CD8-positive, alpha-beta memory T cell (primary cell): Measurements from ENCODE around the gene DPP6. TPM values are rescaled to one million over a fixed set of nuclear protein-coding genes. Genes with fewer than 3 reads are reported as not detected.

ENCODE experiments used
- CTCF ChIA-PET: fragments of 350-600 bp; sonication (Branson Sonifier 250); formaldehyde crosslinking; loops from one replicate; lab custom pipeline; 2021; ENCODE audit warnings: antibody characterized with exemption; lab: Charles Lee
- POLR2A ChIA-PET: fragments of 350-600 bp; sonication (Branson Sonifier 250); formaldehyde crosslinking; loops from one replicate; lab custom pipeline; 2021; ENCODE audit warnings: antibody characterized with exemption; lab: Charles Lee
- DNase-seq, 5 donors: peaks; one replicate each; pipeline versions ENCODE4 v3.0.0 to v3.0.0-alpha.2; 2020 to 2022; ENCODE audit warnings: mixed read lengths in 1 of 5
- H3K27ac ChIP-seq: one replicate; pipeline ENCODE4 v1.7.0; 2013; ENCODE audit warnings: low read depth, mild to moderate bottlenecking, low read length, moderate library complexity
- H3K27me3 ChIP-seq: 2 replicates; pipeline ENCODE4 v1.7.0; 2013; ENCODE audit warnings: low read length, mild to moderate bottlenecking; ENCODE audit not compliant: insufficient read depth, poor library complexity, severe bottlenecking
- H3K36me3 ChIP-seq: 2 replicates; pipeline ENCODE4 v1.7.0; 2013; ENCODE audit warnings: mild to moderate bottlenecking, low read length, moderate library complexity; ENCODE audit not compliant: insufficient read depth
- H3K4me1 ChIP-seq: 2 replicates; pipeline ENCODE4 v1.7.0; 2013; ENCODE audit warnings: mild to moderate bottlenecking, low read length, moderate library complexity; ENCODE audit not compliant: insufficient read depth
- H3K4me3 ChIP-seq: 2 replicates; pipeline ENCODE4 v1.7.0; 2013; ENCODE audit warnings: mild to moderate bottlenecking, low read length
- H3K9me3 ChIP-seq: 2 replicates; pipeline ENCODE4 v1.7.0; 2013; ENCODE audit warnings: mild to moderate bottlenecking, low read length
- H3K27ac Mint-ChIP-seq, 8 donors: one replicate each; pipeline ENCODE4 v1.8.0; 2020 to 2021; ENCODE audit warnings: mixed read lengths in 8 of 8, mild to moderate bottlenecking in 6 of 8, inconsistent platforms in 3 of 8, moderate library complexity in 3 of 8
- H3K27me3 Mint-ChIP-seq, 2 donors: one replicate each; pipeline ENCODE4 v1.8.0; 2020 to 2021; ENCODE audit warnings: mixed read lengths in 2 of 2, mild to moderate bottlenecking in 1 of 2, moderate library complexity in 1 of 2
- H3K36me3 Mint-ChIP-seq, 3 donors: one replicate each; pipeline ENCODE4 v1.8.0; 2020 to 2021; ENCODE audit warnings: mixed read lengths in 3 of 3, inconsistent platforms in 1 of 3, mild to moderate bottlenecking in 1 of 3
- H3K4me1 Mint-ChIP-seq, 3 donors: one replicate each; pipeline ENCODE4 v1.8.0; 2020 to 2021; ENCODE audit warnings: mixed read lengths in 3 of 3, inconsistent platforms in 1 of 3, mild to moderate bottlenecking in 1 of 3
- H3K4me3 Mint-ChIP-seq, 7 donors: one replicate each; pipeline ENCODE4 v1.8.0; 2020 to 2021; ENCODE audit warnings: mixed read lengths in 7 of 7, mild to moderate bottlenecking in 6 of 7, moderate library complexity in 4 of 7, inconsistent platforms in 2 of 7
- H3K9me3 Mint-ChIP-seq, 5 donors: one replicate each; pipeline ENCODE4 v1.8.0; 2020 to 2022; ENCODE audit warnings: mixed read lengths in 5 of 5, mild to moderate bottlenecking in 3 of 5, moderate library complexity in 2 of 5, inconsistent platforms in 1 of 5
- polyA plus RNA-seq: library from polyadenylated mRNA; unstranded; fragments of 300-500 nt; fragmentation: Illumina TruSeq; gene quantifications from one replicate; pipeline ENCODE4 v1.2.3, GENCODE V29; 2021
- total RNA-seq, 2 experiments: library from RNA; stranded (reverse); gene quantifications; one replicate each; pipeline ENCODE4 v1.2.3, GENCODE V29; 2021

Gene DPP6
- total and polyA plus RNA-seq, 3 experiments from 2014 or later, result not detected

DNA sequence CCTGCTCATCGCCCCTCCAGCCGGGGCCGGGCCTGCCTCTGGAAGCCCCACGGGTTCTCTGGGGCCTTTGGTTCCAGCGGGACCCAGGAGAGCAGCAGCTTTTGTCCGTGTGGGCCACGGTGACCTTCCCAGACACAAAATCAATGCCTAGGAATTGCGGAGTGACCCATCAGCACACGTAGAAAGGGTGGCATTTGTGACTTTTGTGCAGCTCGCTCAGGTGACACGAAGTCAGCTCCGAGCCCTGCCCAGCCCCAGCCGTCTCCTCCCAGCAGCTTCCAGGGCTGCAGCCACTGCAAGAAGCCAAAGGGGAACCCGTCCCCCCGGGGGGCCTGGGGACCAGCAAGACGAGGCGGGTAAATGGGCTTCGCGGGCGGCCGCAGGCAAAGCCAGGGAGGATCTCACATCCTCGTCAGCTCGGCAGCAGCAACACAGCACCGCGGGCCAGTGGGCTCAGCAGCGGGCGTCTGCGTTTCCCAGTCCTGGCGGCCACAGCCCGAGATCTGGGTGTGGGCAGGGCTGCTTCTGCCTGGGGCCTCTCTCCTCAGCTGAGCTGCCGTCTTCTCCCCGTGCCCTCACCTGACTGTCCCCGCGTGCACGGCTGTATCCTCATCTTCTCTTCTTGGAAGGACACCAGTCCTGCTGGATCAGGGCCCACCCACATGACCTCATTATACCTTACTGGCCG, 862.3 kb downstream of the DPP6 start:
- peak overlapping the region in 5 of 7 donors; percentile 20 to 94 (median 54) for H3K4me3 Mint-ChIP-seq

DNA sequence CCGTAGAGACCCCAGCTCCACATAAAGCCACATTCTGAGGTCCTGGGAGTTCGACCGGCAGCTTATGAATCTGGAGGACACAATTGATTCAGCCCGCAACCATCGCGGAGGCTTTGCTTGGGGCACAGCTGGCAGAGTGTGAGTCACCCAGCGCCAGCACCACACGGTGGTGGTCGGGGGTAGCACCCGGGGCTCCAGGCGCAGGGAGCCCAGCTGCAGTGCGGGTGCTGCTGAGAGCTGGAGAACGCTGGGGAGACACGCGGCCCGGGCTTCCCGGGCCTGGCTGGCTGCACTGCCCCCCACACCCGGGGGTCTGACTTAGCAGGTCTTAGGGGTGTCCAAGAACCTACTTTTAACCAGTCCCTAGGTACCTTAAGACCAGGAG, 862.8 kb downstream of the DPP6 start:
- peaks cover 0 to 5% (median 0%) of the 10 kb centered on the region in 3 donors for H3K36me3 Mint-ChIP-seq
- H3K27me3 Mint-ChIP-seq, result peaks cover 18 to 27% of the 10 kb centered on the region in 2 donors
- CTCF ChIA-PET, result interaction anchor here (0.7 to 6.1 kb wide), 13 partner anchors 10 to 444 kb away, joined by 3 to 62 read pairs (median 4); no protein-coding TSS in a partner anchor
- POLR2A ChIA-PET, result no interaction called here
- no peak overlapping the region for H3K27ac Mint-ChIP-seq
- H3K4me3 Mint-ChIP-seq, result peak overlapping the region in 3 of 7 donors; percentile 20 to 54 (median 26)
- H3K36me3 ChIP-seq, result no peaks in the 10 kb centered on the region
- DNase-seq, result no peak
- H3K4me1 ChIP-seq, result no peaks in the 10 kb centered on the region
- peaks cover 3 to 8% (median 5%) of the 10 kb centered on the region in 3 donors for H3K4me1 Mint-ChIP-seq
- peaks cover 4% of the 10 kb centered on the region for H3K27me3 ChIP-seq
- no peak overlapping the region for H3K27ac ChIP-seq
- peaks cover 0 to 7% (median 2%) of the 10 kb centered on the region in 5 donors for H3K9me3 Mint-ChIP-seq
- H3K9me3 ChIP-seq, result no peaks in the 10 kb centered on the region
- no peak overlapping the region for H3K4me3 ChIP-seq

More for the DNA sequence above, 862.3 kb downstream of the DPP6 start:
- peaks cover 4% of the 10 kb centered on the region for H3K27me3 ChIP-seq
- POLR2A ChIA-PET, result no interaction called here
- Mint-ChIP-seq H3K27me3 (peaks cover 18 to 30% of the 10 kb centered on the region in 2 donors), H3K4me1 (peaks cover 3 to 8% (median 5%) of the 10 kb centered on the region in 3 donors), H3K27ac (no peak overlapping the region), H3K36me3 (peaks cover 0 to 5% (median 0%) of the 10 kb centered on the region in 3 donors), H3K9me3 (peaks cover 0 to 7% (median 2%) of the 10 kb centered on the region in 5 donors)
- no peaks in the 10 kb centered on the region for H3K4me1 ChIP-seq
- peak in 1 of 5 donors; percentile 20 for DNase-seq
- no peaks in the 10 kb centered on the region for H3K36me3 ChIP-seq
- CTCF ChIA-PET, result interaction anchor here (0.6 to 6.1 kb wide), 24 partner anchors 8 to 464 kb away, joined by 3 to 62 read pairs (median 4); no protein-coding TSS in a partner anchor
- H3K9me3 ChIP-seq, result no peaks in the 10 kb centered on the region
- no peak overlapping the region for H3K27ac ChIP-seq
- H3K4me3 ChIP-seq, result peak overlapping the region; percentile 52

DNA sequence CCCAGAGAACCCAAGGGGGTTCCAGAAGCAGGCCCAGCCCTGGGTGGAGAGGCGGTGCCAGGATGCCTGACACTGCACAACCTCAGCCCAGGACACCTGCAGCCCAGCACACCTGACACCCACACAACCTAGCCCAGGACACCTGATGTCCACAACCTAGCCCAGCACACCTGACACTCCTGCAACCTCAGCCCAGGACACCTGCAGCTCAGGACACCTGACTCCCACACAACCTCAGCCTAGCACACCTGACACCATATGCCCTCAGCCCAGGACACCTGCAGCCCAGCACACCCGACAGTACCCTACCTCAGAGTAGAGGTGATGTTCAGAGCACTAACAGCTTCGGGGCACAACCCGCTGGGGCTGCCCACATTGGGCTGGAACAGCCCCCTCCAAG, 863.4 kb downstream of the DPP6 start:
- Histone ChIP-seq H3K27ac (no peak overlapping the region), H3K27me3 (peaks cover 4% of the 10 kb centered on the region), H3K36me3 (no peaks in the 10 kb centered on the region), H3K4me1 (no peaks in the 10 kb centered on the region), H3K4me3 (no peak overlapping the region), H3K9me3 (no peaks in the 10 kb centered on the region)
- CTCF ChIA-PET, result interaction anchor here (1.9 to 6.1 kb wide), 2 partner anchors 12 to 95 kb away, joined by 5 to 62 read pairs; no protein-coding TSS in a partner anchor
- DNase-seq, result no peak
- peaks cover 0 to 7% (median 2%) of the 10 kb centered on the region in 5 donors for H3K9me3 Mint-ChIP-seq
- POLR2A ChIA-PET, result no interaction called here
- H3K4me1 Mint-ChIP-seq, result peaks cover 3 to 8% (median 5%) of the 10 kb centered on the region in 3 donors
- H3K36me3 Mint-ChIP-seq, result peaks cover 0 to 5% (median 0%) of the 10 kb centered on the region in 3 donors
- H3K4me3 Mint-ChIP-seq, result peak overlapping the region in 2 of 7 donors; percentile 42 to 74
- H3K27me3 Mint-ChIP-seq, result peaks cover 20 to 27% of the 10 kb centered on the region in 2 donors
- no peak overlapping the region for H3K27ac Mint-ChIP-seq

DNA sequence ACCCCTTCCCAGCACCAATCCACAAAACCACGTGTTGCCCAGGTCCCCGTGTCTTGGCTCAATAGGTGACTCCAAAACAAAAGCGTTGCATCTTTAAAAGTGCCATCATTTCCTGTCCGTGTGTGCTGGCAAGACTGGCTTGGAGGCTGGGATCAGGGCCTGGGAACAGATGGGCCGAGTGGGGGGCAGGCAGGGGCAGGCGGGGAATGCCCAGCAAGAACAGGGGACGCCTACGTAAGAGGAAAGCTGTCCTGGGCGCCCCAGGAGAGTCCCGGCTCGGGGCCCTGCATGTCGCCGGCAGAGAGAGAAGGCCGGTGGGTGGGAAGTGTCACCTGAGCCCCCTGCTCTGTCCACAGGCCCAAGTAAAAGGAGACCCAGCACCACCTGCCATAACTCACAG, 864.2 kb downstream of the DPP6 start:
- Mint-ChIP-seq H3K4me1 (peaks cover 3 to 8% (median 5%) of the 10 kb centered on the region in 3 donors), H3K27ac (no peak overlapping the region), H3K4me3 (no peak overlapping the region), H3K27me3 (peaks cover 20 to 27% of the 10 kb centered on the region in 2 donors), H3K36me3 (peaks cover 0 to 3% (median 0%) of the 10 kb centered on the region in 3 donors), H3K9me3 (peaks cover 0 to 2% (median 0%) of the 10 kb centered on the region in 5 donors)
- H3K27ac ChIP-seq, result no peak overlapping the region
- ChIA-PET CTCF (interaction anchor here (6.1 kb wide), 1 partner anchor 11 kb away, joined by 62 read pairs; no protein-coding TSS in a partner anchor), POLR2A (no interaction called here)
- no peak overlapping the region for H3K4me3 ChIP-seq
- H3K36me3 ChIP-seq, result no peaks in the 10 kb centered on the region
- no peaks in the 10 kb centered on the region for H3K4me1 ChIP-seq
- DNase-seq, result no peak
- H3K9me3 ChIP-seq, result no peaks in the 10 kb centered on the region
- H3K27me3 ChIP-seq, result peaks cover 4% of the 10 kb centered on the region

DNA sequence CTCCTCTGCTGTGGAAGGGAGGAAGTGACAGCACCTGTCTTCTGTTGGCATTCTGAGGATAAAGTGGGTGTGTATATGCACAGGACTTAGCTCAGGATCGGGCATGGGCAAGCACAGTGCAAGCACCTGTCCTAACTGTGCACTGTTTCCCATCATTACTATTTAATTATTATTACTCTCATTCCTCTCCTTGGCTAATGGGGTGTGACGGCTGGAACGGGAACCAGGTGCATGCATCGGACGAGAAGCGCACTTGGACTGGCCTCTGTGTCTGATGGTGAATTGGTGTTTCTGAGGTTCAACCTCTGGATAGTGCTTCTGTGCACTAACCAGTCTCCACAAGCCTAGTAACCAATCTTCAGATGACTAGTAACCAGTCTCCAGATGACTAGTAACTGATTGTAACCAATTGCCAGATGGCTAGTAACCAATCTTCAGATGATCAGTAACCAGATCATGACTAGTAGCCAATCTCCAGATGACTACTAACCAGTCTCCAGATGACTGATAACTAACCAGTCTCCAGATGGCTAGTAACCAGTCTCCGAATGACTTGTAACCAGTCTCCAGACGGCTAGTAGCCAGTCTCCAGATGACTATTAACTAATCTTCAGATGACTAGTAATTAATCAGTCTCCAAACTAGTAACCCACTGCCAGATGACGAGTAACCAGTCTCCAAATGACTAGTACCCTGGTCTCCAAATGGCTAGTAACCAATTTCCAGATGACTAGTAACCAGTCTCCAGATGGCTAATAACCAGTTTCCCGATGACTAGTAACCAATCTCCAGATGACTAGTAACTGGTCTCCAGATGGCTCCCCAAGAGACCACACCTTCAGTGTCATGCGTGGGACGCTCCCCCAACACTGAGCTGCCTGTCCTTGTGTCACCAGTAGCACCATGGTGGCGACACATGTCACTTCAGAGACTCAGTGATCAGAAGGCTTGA, 864.9 kb downstream of the DPP6 start:
- Histone ChIP-seq H3K9me3 (no peaks in the 10 kb centered on the region), H3K27ac (no peak overlapping the region), H3K4me1 (no peaks in the 10 kb centered on the region), H3K4me3 (no peak overlapping the region), H3K36me3 (no peaks in the 10 kb centered on the region), H3K27me3 (peaks cover 4% of the 10 kb centered on the region)
- ChIA-PET CTCF (interaction anchor here (1.6 kb wide), 1 partner anchor 11 kb away, joined by 6 read pairs; no protein-coding TSS in a partner anchor), POLR2A (no interaction called here)
- DNase-seq, result no peak
- H3K4me3 Mint-ChIP-seq, result no peak overlapping the region
- peaks cover 3 to 8% (median 5%) of the 10 kb centered on the region in 3 donors for H3K4me1 Mint-ChIP-seq
- no peak overlapping the region for H3K27ac Mint-ChIP-seq
- H3K27me3 Mint-ChIP-seq, result peaks cover 20 to 27% of the 10 kb centered on the region in 2 donors
- no peaks in the 10 kb centered on the region for H3K9me3 Mint-ChIP-seq
- peaks cover 0 to 2% (median 0%) of the 10 kb centered on the region in 3 donors for H3K36me3 Mint-ChIP-seq

DNA sequence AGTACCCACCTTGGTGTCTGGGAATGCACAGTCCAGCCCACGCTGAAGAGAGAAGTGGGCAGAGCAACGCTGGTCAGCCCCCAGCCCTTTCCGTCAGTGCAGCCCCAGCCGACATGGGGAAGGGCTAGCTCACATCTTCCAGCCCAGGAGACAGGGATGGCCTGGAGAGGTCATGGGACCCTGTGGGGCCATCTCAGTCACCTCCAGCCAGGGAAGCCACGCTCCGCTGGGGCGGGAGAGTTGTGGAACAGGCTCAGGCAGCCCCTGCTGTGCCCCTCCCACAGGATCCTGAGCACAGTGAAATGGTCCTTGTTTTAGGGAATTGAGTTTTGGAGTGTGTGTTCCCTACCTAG, 865.6 kb downstream of the DPP6 start:
- H3K9me3 Mint-ChIP-seq, result no peaks in the 10 kb centered on the region
- peaks cover 0 to 2% (median 0%) of the 10 kb centered on the region in 3 donors for H3K36me3 Mint-ChIP-seq
- peaks cover 3 to 8% (median 5%) of the 10 kb centered on the region in 3 donors for H3K4me1 Mint-ChIP-seq
- peaks cover 20 to 27% of the 10 kb centered on the region in 2 donors for H3K27me3 Mint-ChIP-seq
- H3K4me3 Mint-ChIP-seq, result no peak overlapping the region
- no peaks in the 10 kb centered on the region for H3K4me1 ChIP-seq
- H3K4me3 ChIP-seq, result no peak overlapping the region
- POLR2A ChIA-PET, result no interaction called here
- no peaks in the 10 kb centered on the region for H3K9me3 ChIP-seq
- no peak for DNase-seq
- H3K27ac Mint-ChIP-seq, result no peak overlapping the region
- no peak overlapping the region for H3K27ac ChIP-seq
- H3K36me3 ChIP-seq, result no peaks in the 10 kb centered on the region
- peaks cover 4% of the 10 kb centered on the region for H3K27me3 ChIP-seq
- CTCF ChIA-PET, result interaction anchor here (1.6 kb wide), 1 partner anchor 10 kb away, joined by 6 read pairs; no protein-coding TSS in a partner anchor

DNA sequence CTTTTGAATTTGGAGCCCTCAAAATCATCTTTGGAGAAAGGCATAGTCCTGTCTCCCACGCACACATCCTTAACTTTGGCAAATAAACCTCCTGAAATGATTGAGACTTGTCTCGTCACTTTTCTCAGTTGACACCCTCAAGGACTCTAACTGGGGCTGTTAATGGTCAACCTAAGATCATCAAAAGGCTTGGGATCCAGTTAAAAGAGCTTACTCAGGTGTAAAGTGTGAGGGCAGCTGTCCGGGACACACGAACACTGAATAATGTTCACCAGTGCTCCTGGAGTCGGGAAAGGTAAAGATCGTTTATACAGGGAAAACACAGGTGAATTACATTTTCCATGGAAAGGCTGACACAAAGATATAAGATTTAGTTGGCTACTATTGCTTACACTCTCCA, 866.1 kb downstream of the DPP6 start:
- peaks cover 20 to 27% of the 10 kb centered on the region in 2 donors for H3K27me3 Mint-ChIP-seq
- no peak overlapping the region for H3K27ac Mint-ChIP-seq
- ChIA-PET POLR2A (no interaction called here), CTCF (interaction anchor here (1.6 kb wide), 1 partner anchor 9 kb away, joined by 6 read pairs; no protein-coding TSS in a partner anchor)
- Histone ChIP-seq H3K4me3 (no peak overlapping the region), H3K27me3 (peaks cover 4% of the 10 kb centered on the region), H3K9me3 (no peaks in the 10 kb centered on the region), H3K4me1 (no peaks in the 10 kb centered on the region), H3K36me3 (no peaks in the 10 kb centered on the region), H3K27ac (no peak overlapping the region)
- DNase-seq, result no peak
- H3K4me1 Mint-ChIP-seq, result peaks cover 3 to 8% (median 5%) of the 10 kb centered on the region in 3 donors
- H3K9me3 Mint-ChIP-seq, result no peaks in the 10 kb centered on the region
- H3K4me3 Mint-ChIP-seq, result no peak overlapping the region
- H3K36me3 Mint-ChIP-seq, result peaks cover 0 to 2% (median 0%) of the 10 kb centered on the region in 3 donors
